AG04449 (cell line): ENCODE data around the gene PTPRJ.
"Not testable (repeated sequence)": the region's sequence is repeated elsewhere in the genome, so short reads cannot be mapped to it uniquely, and the experiment has no call there.

Source experiments
- CTCF ChIA-PET: fragments of 350-600 bp; formaldehyde crosslinking; extraction: SDS; loops from one replicate; lab custom pipeline; 2021; ENCODE audit warnings: antibody characterized with exemption; lab: Yijun Ruan, JAX
- POLR2A ChIA-PET: fragments of 400-600, 350-600 bp; formaldehyde crosslinking; extraction: SDS; loops from one replicate; lab custom pipeline; 2020; ENCODE audit warnings: antibody characterized with exemption, inconsistent platforms; lab: Yijun Ruan, JAX
- DNase-seq: peaks from one replicate; pipeline ENCODE4 v3.0.0-alpha.2; 2010; ENCODE audit warnings: low read depth, low spot score
- H3K4me3 ChIP-seq: 2 replicates; pipeline ENCODE4 v1.5.1; 2011; ENCODE audit warnings: low read depth, mild to moderate bottlenecking, control low read depth, low read length
- TF ChIP-seq, protein P1 (sequence below): IDR thresholded peaks from one replicate; pipeline ENCODE4 v1.5.1; 2011; ENCODE audit warnings: mild to moderate bottlenecking, moderate library complexity, low read length, control low read depth, inconsistent platforms; ENCODE audit not compliant: insufficient read depth; ENCODE audit errors: missing control alignments

The PTPRJ gene

DNA sequence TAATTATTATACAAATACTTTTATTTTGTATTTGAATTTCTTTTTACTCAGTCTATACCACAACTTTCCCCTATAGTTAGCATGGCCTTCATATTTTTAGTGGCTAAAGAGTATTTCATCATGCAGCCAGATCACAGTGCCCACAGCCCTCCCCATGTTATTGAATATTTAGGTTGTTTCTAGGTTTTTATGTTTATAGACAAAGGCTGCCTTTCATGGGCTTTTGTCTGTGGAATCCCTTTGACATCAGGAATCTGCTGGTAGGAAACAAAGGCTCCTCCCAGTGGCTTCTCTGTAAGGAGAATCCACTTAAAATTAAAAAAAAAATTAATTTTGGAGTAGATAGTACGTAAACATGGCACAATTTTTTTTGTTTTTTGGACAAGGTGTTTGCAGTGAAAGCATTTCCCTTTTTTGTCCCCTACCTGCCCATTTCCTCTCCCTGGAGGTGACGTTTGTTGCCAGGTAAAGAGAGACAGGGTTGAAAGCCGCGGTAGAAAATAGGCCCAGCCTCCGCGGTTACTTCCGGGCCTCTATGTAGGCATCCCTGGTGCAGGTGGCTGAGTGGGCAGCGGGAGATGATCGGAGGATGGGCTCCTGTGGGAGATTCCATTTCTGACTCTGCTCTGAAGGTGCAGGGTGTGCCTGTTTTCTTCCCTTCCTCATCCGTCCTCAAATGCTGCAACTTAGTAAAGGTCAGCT, 154.0 kb downstream of the PTPRJ start:
- ChIA-PET POLR2A (no interaction called here), CTCF (no interaction called here)
- DNase-seq, result no peak
- TF ChIP-seq, protein P1, sequence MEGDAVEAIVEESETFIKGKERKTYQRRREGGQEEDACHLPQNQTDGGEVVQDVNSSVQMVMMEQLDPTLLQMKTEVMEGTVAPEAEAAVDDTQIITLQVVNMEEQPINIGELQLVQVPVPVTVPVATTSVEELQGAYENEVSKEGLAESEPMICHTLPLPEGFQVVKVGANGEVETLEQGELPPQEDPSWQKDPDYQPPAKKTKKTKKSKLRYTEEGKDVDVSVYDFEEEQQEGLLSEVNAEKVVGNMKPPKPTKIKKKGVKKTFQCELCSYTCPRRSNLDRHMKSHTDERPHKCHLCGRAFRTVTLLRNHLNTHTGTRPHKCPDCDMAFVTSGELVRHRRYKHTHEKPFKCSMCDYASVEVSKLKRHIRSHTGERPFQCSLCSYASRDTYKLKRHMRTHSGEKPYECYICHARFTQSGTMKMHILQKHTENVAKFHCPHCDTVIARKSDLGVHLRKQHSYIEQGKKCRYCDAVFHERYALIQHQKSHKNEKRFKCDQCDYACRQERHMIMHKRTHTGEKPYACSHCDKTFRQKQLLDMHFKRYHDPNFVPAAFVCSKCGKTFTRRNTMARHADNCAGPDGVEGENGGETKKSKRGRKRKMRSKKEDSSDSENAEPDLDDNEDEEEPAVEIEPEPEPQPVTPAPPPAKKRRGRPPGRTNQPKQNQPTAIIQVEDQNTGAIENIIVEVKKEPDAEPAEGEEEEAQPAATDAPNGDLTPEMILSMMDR, result no peak
- no peak overlapping the region for H3K4me3 ChIP-seq

DNA sequence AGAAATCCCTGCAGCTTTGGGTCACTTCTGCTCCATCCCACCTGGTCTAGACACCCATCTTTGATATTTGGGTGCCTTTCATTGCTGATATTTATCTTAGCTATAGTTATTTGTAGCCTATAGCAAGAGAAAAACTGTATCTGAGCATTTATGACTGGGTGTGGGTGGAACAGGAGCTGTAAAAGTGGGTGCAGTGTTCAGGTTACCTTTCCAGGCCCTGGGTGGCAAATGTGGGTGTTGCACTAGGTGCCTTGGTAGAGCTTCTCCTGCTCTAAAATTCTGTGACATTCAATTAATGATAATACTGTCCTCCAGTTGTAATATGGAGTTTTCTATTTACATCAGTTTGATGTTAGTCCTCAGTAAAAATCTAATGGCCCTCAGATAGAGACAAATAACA, 157.9 kb downstream of the PTPRJ start:
- H3K4me3 ChIP-seq, result no peak overlapping the region
- ChIA-PET CTCF (no interaction called here), POLR2A (no interaction called here)
- TF ChIP-seq, protein P1, result no peak
- DNase-seq, result no peak

DNA sequence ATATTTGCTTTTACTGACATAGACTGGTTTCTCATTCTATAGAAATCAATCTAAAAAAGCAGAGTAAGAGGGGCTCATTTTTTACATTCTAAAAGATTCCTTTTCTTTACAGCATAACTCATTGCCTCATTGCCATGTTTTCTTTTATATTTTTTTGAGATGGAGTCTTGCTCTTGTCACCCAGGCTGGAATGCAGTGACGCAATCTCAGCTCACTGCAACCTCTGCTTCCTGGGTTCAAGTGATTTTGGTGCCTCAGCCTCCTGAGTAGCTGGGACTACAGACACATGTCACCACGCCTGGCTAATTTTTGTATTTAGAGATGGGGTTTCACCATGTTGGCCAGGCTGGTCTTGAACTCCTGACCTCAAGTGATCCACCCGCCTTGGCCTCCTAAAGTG, 159.5 kb downstream of the PTPRJ start:
- POLR2A ChIA-PET, DNase-seq, H3K4me3 ChIP-seq: not testable (repeated sequence)
- CTCF ChIA-PET, result interaction anchor here (0.8 kb wide), 1 partner anchor 33 kb away, joined by 3 read pairs; no protein-coding TSS in a partner anchor

DNA sequence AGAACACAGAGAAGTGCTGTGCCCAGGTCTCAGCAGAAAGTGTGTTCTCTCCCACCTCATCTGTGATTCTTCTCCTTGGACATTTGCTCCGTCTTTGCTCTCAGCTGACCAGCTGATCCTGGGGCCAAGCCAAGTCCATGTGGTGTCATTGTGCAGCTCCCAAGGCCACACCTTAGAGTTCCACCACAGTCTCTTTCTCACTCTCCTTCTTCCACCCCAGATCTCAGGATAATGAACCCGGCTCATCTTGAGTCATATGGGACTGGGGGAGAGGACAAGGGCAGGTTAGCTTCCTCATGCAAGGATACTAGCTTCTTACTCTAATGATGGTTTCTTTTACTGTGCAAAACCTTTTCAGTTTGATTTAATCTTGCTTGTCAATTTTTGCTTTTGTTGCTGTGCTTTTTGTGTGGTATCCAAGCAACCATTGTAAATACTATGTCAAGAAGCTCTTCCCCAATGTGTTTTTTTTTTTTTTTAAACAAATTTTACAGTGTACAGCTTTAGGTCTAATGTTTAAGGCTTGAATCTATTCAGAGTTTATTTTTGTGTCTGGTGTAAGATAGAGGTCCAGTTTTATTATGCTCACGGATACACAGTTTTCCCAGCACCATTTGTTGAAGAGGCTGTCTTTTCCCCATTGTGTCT, 161.2 kb downstream of the PTPRJ start:
- no peak overlapping the region for H3K4me3 ChIP-seq
- ChIA-PET CTCF (interaction anchor here (1.3 kb wide), 1 partner anchor 33 kb away, joined by 3 read pairs; no protein-coding TSS in a partner anchor), POLR2A (no interaction called here)
- TF ChIP-seq, protein P1, result no peak
- DNase-seq, result no peak

DNA sequence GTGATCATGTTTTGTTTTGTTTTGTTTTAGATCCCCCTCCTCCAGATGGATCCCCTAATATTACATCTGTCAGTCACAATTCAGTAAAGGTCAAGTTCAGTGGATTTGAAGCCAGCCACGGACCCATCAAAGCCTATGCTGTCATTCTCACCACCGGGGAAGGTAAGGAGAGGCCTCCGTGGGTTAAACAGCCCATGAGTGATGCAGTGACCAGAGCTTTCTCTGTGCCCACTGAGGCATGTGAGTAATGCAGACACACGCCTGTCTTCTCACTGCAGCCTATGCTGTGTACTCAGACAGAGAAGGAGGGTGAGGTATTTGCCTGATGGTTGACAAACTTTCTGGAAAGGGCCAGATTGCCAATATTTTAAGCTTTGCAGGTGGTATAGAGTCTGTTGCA, 162.5 kb downstream of the PTPRJ start:
- ChIA-PET POLR2A (no interaction called here), CTCF (interaction anchor here (0.9 kb wide), 1 partner anchor 93 kb away, joined by 4 read pairs; no protein-coding TSS in a partner anchor)
- no peak overlapping the region for H3K4me3 ChIP-seq
- TF ChIP-seq, protein P1, result no peak
- DNase-seq, result no peak

DNA sequence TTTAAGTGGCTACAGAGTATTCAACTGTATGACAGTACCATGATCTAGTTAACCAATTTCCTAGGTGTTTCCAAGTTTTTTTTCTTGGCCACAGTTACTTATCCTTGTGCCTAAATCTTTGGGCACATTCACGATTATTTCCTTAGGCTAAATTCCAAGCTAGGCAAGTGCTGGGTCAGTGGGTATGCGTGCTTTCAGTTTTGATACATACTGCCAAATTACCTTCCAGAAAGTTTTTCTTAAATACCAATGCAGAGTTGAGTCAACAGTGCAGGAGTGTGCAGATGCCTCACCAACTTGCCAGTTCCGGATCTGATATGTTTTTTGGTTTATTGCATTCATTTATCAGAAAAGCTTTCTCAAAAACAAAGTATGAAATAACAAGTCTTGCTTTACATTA, 168.4 kb downstream of the PTPRJ start:
- CTCF ChIA-PET, result no interaction called here
- DNase-seq, result no peak
- POLR2A ChIA-PET, result no interaction called here
- TF ChIP-seq, protein P1, result no peak
- no peak overlapping the region for H3K4me3 ChIP-seq
